Skeletal muscle satellite cell (primary cell): Measurements from ENCODE around the gene ENAH.
A peak's percentile ranks its signal among the peaks of the same experiment; 100 is the strongest.
"Not testable (repeated sequence)": the region's sequence is repeated elsewhere in the genome, so short reads cannot be mapped to it uniquely, and the experiment has no call there.

Source experiments
- H3K27me3 ChIP-seq: 2 replicates; pipeline ENCODE4 v1.7.0; 2013; ENCODE audit warnings: low read length; ENCODE audit not compliant: control insufficient read depth, insufficient read depth
- H3K36me3 ChIP-seq: 2 replicates; pipeline ENCODE4 v1.7.0; 2013; ENCODE audit warnings: mild to moderate bottlenecking, control low read depth, low read length; ENCODE audit not compliant: insufficient read depth
- H3K4me1 ChIP-seq: 2 replicates; pipeline ENCODE4 v1.7.0; 2013; ENCODE audit warnings: low read length; ENCODE audit not compliant: control insufficient read depth, insufficient read depth
- H3K4me2 ChIP-seq: 2 replicates; pipeline ENCODE4 v1.7.0; 2013; ENCODE audit warnings: mild to moderate bottlenecking, low read length
- H3K4me3 ChIP-seq: 2 replicates; pipeline ENCODE4 v1.7.0; 2013; ENCODE audit warnings: low read length
- H3K9ac ChIP-seq: 2 replicates; pipeline ENCODE4 v1.7.0; 2013; ENCODE audit warnings: mild to moderate bottlenecking, low read depth, low read length, moderate library complexity
- H3K9me3 ChIP-seq: replicated peaks from 2 replicates; pipeline ENCODE4 v1.7.0; 2013; ENCODE audit warnings: mild to moderate bottlenecking, control low read depth, low read length

The ENAH gene

DNA sequence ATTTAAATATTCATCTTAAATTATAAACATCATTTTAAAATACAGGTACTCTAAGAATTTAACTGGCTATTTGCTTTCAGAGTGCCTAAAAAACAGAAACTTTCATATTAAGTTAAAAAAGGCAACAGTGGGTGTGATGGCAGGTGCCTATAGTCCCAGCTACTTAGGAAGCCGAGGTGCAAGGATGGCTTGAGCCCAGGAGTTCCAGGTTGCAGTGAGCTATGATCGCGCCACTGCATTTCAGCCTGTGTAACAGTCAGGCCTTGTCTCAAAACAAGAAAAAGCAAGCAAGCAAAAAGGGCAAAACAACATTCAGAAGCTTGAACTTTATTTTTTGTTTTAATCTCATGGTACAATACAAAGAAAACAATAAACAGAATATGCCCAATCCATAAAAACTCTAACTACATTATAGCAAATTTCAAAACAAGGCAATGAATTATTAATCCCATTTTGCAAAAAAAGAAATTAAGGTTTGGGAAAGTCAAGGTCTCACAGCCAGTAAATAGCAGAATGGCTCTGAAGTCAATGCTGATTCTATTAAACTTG, 15.2 kb downstream of the ENAH start:
- no peak overlapping the region for H3K4me3 ChIP-seq
- H3K27me3 ChIP-seq, result no peaks in the 10 kb centered on the region
- no peaks in the 10 kb centered on the region for H3K4me1 ChIP-seq
- no peak overlapping the region for H3K9ac ChIP-seq
- H3K9me3 ChIP-seq, result no peaks in the 10 kb centered on the region
- peaks cover 39% of the 10 kb centered on the region for H3K36me3 ChIP-seq
- H3K4me2 ChIP-seq, result no peak overlapping the region

DNA sequence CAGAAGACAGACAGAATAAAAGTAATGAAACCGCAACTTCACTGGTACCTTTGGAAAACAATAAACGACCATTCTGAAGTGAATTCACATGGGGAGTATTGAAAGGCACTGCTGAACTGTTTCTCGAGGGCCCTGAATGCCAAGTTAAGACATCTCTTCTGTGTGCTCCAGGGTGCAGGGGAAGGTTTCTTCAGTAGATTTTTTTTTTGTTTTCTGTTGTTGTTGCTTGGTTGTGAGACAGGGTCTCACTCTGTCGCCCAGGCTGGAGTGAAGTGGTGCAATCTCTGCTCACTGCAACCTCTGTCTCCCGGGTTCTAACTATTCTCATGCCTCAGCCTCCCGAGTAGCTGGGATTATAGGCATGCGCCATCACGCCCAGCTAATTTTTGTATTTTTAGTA, 15.9 kb downstream of the ENAH start:
- peaks cover 33% of the 10 kb centered on the region for H3K36me3 ChIP-seq
- H3K9ac ChIP-seq, result not testable (repeated sequence)

GRCh38 chr1:225635649-225636048, 17.3 kb downstream of the ENAH start:
- H3K4me2 ChIP-seq, result no peak overlapping the region
- no peaks in the 10 kb centered on the region for H3K4me1 ChIP-seq
- no peak overlapping the region for H3K9ac ChIP-seq
- peaks cover 30% of the 10 kb centered on the region for H3K36me3 ChIP-seq
- no peaks in the 10 kb centered on the region for H3K27me3 ChIP-seq
- H3K4me3 ChIP-seq, result no peak overlapping the region
- H3K9me3 ChIP-seq, result no peaks in the 10 kb centered on the region

More for the DNA sequence above, 15.9 kb downstream of the ENAH start:
- H3K4me2 ChIP-seq, H3K27me3 ChIP-seq, H3K4me1 ChIP-seq, H3K4me3 ChIP-seq, H3K9me3 ChIP-seq: not testable (repeated sequence)

- H3K27me3 ChIP-seq, H3K9ac ChIP-seq, H3K4me2 ChIP-seq, H3K4me1 ChIP-seq, H3K9me3 ChIP-seq, H3K4me3 ChIP-seq: not testable (repeated sequence)
- peaks cover 13% of the 10 kb centered on the region for H3K36me3 ChIP-seq
Observed at GRCh38 chr1:225632836-225633235, 20.1 kb downstream of the ENAH start.

DNA sequence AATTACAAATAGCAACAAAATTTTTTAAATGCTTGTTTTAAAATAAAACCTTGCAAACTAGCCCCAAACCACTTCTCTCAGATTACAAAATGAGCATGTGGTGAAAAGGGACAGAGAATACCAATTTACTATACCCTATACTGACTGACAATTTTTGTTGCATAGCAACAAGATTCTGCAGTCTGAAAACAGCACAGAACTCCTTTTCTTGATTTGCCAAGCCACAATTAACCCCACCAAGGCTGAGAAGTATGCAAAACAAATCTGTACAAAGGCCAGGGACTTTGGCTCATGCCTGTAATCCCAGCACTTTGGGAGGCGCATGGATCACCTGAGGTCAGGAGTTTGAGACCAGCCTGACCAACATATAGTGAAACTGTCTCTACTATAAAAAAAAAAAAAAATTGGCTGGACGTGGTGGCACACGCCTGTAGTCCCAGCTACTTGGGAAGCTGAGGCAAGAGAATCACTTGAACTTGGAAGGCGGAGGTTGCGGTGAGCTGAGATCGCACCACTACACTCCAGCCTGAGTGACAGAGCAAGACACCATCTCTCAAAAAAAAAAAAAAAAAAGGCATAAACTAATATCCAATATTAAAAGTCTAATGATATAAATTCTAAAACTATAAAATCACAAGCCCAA, 21.8 kb downstream of the ENAH start:
- Histone ChIP-seq H3K9me3 (no peaks in the 10 kb centered on the region), H3K9ac (no peak overlapping the region), H3K27me3 (no peaks in the 10 kb centered on the region), H3K4me2 (no peak overlapping the region), H3K4me3 (no peak overlapping the region), H3K4me1 (peaks cover 14% of the 10 kb centered on the region), H3K36me3 (peaks cover 4% of the 10 kb centered on the region)

GRCh38 chr1:225629483-225629882, 23.4 kb downstream of the ENAH start:
- no peaks in the 10 kb centered on the region for H3K36me3 ChIP-seq
- no peak overlapping the region for H3K9ac ChIP-seq
- H3K4me3 ChIP-seq, result no peak overlapping the region
- H3K4me1 ChIP-seq, result peaks cover 16% of the 10 kb centered on the region
- no peaks in the 10 kb centered on the region for H3K9me3 ChIP-seq
- no peak overlapping the region for H3K4me2 ChIP-seq
- no peaks in the 10 kb centered on the region for H3K27me3 ChIP-seq

- H3K4me2 ChIP-seq, H3K9ac ChIP-seq, H3K9me3 ChIP-seq, H3K27me3 ChIP-seq, H3K36me3 ChIP-seq, H3K4me3 ChIP-seq: not testable (repeated sequence)
- peaks cover 16% of the 10 kb centered on the region for H3K4me1 ChIP-seq
Observed at GRCh38 chr1:225628794-225629193, 24.1 kb downstream of the ENAH start.

DNA sequence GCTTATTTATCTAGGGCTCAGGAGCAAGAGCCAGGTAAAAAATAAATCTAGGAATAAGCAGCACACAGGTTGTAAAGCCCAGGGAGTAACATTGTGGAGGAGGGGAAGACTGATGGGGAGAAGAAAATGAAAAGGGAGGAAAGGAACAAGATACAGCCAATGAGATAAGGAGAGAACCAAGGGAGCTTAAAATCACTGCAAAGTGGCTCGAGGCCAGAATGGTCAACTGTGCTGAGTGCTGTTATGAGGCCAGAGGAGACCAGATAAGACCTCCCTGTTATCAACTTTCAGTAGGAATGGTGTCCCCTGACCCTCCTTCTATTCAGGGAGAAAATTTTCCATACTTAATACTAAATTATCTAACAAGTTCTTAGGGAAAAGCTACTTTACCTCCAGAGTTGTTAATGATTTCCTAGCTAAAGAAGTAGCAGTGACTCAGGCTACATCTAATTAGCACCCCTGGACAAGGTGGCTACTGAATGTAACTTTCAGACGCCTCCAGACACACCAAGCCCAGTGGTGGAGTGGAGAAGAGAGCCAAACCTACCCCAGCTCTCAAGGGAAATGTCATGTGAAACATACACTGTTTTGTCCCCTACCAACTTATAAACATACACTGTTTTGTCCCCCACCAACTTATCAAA, 25.5 kb downstream of the ENAH start:
- no peak overlapping the region for H3K4me3 ChIP-seq
- H3K4me2 ChIP-seq, result no peak overlapping the region
- H3K9me3 ChIP-seq, result no peaks in the 10 kb centered on the region
- H3K4me1 ChIP-seq, result peaks cover 16% of the 10 kb centered on the region
- no peaks in the 10 kb centered on the region for H3K36me3 ChIP-seq
- H3K9ac ChIP-seq, result no peak overlapping the region
- H3K27me3 ChIP-seq, result no peaks in the 10 kb centered on the region

- H3K9ac ChIP-seq, result no peak overlapping the region
- H3K4me2 ChIP-seq, result peak overlapping the region; percentile 6
- no peak overlapping the region for H3K4me3 ChIP-seq
- H3K4me1 ChIP-seq, result peaks cover 16% of the 10 kb centered on the region
- no peaks in the 10 kb centered on the region for H3K9me3 ChIP-seq
- no peaks in the 10 kb centered on the region for H3K27me3 ChIP-seq
- H3K36me3 ChIP-seq, result no peaks in the 10 kb centered on the region
Observed at GRCh38 chr1:225626698-225627097, 26.2 kb downstream of the ENAH start.

DNA sequence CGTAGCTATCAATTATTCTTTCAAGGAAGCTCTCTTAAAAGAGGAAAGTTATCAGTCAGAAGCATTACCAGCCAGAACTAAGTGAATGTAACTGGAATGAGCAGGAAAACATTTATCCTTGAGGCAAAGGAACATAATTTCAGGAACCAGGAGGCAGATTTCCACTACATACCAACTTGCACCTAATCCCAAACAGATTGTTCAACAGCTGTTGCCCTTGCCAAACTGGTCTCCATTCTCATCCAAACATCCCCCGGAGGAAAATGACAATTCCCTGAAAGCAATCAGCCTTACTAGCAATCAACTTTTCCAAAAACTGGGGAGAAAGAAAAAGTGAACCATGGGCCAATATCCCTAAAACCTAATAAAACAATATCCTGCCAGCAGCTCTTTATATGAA, 35.0 kb downstream of the ENAH start:
- H3K9me3 ChIP-seq, result no peaks in the 10 kb centered on the region
- H3K36me3 ChIP-seq, result peaks cover 2% of the 10 kb centered on the region
- peaks cover 14% of the 10 kb centered on the region for H3K4me1 ChIP-seq
- no peak overlapping the region for H3K4me3 ChIP-seq
- no peak overlapping the region for H3K9ac ChIP-seq
- no peaks in the 10 kb centered on the region for H3K27me3 ChIP-seq
- H3K4me2 ChIP-seq, result no peak overlapping the region

DNA sequence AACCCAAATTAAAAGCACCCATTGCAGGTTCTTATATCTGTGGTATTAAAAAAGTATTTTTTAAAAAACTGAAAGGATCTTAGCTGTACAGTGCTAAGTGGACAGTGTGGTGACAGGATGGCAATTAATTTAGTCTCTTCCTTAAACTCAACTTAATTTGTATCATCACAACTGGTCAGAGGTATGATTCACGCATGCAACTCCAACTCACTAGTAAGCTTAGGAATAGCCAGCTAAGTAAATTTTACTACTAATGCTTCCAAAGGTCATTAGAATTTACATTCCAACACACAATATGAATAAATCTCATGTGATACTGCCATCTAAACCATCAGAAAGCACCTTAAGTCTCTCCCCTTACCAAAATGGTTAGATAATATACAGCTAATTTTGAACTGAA, 35.4 kb downstream of the ENAH start:
- Histone ChIP-seq H3K4me2 (no peak overlapping the region), H3K4me1 (peaks cover 14% of the 10 kb centered on the region), H3K9me3 (no peaks in the 10 kb centered on the region), H3K9ac (no peak overlapping the region), H3K36me3 (peaks cover 2% of the 10 kb centered on the region), H3K27me3 (no peaks in the 10 kb centered on the region), H3K4me3 (no peak overlapping the region)

DNA sequence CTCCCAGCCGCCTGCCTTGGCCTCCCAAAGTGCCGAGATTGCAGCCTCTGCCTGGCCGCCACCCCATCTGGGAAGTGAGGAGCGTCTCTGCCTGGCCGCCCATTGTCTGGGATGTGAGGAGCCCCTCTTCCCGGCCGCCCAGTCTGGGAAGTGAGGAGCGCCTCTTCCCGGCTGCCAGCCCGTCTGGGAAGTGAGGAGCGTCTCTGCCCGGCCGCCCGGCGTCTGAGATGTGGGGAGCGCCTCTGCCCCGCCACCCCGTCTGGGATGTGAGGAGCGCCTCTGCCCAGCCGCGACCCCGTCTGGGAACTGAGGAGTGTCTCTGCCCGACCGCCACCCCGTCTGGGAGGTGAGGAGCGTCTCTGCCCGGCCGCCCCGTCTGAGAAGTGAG, 37.5 kb downstream of the ENAH start:
- not testable (repeated sequence) for H3K9ac ChIP-seq, H3K4me3 ChIP-seq, H3K4me2 ChIP-seq, H3K27me3 ChIP-seq, H3K36me3 ChIP-seq, H3K9me3 ChIP-seq
- H3K4me1 ChIP-seq, result peaks cover 20% of the 10 kb centered on the region
